WTC11 (cell line): ENCODE data around the gene FHOD3.

ENCODE experiments used
- ATF1 ChIP-seq: sonication (generic); formaldehyde crosslinking; IDR thresholded peaks from 2 replicates; pipeline ENCODE4 v1.8.1; 2023; ENCODE audit warnings: mild to moderate bottlenecking, moderate library complexity, missing genetic modification reagents
- ATF2 ChIP-seq: sonication (generic); formaldehyde crosslinking; IDR thresholded peaks from 2 replicates; pipeline ENCODE4 v1.8.1; 2022; ENCODE audit warnings: low read depth, missing genetic modification reagents, borderline replicate concordance
- FOXP4 ChIP-seq: sonication (generic); formaldehyde crosslinking; IDR thresholded peaks from 2 replicates; pipeline ENCODE4 v1.8.0; 2022; ENCODE audit warnings: mild to moderate bottlenecking, missing genetic modification reagents
- PRRX2 ChIP-seq: fragments of 250-450 bp; sonication (Bioruptor Pico); IDR thresholded peaks from 2 replicates; pipeline ENCODE4 v1.8.0; 2021; ENCODE audit warnings: mild to moderate bottlenecking
- SP1 ChIP-seq: sonication (generic); formaldehyde crosslinking; conservative IDR thresholded peaks from 2 replicates; pipeline ENCODE4 v1.8.1; 2022; ENCODE audit warnings: missing genetic modification reagents
- TCF7 ChIP-seq: sonication (generic); formaldehyde crosslinking; IDR thresholded peaks from 2 replicates; pipeline ENCODE4 v1.8.0; 2022; ENCODE audit warnings: mild to moderate bottlenecking, low read depth, missing genetic modification reagents, moderate library complexity
- ZNF263 ChIP-seq: sonication (generic); formaldehyde crosslinking; IDR thresholded peaks from 2 replicates; pipeline ENCODE4 v1.8.1; 2022; ENCODE audit warnings: low read depth, mild to moderate bottlenecking, moderate library complexity, missing genetic modification reagents
- ZSCAN18 ChIP-seq: fragments of 250-450 bp; sonication (Bioruptor Pico); IDR thresholded peaks from 2 replicates; pipeline ENCODE4 v2.1.2; 2022; ENCODE audit warnings: mild to moderate bottlenecking, moderate library complexity
- TF ChIP-seq, protein P1 (sequence below): fragments of 200-600 bp; IDR thresholded peaks from 2 replicates; pipeline ENCODE4 v1.8.0; 2022; ENCODE audit warnings: antibody characterized with exemption
- TF ChIP-seq, protein P2 (sequence below): sonication (generic); formaldehyde crosslinking; IDR thresholded peaks from 2 replicates; pipeline ENCODE4 v1.8.0; 2023; ENCODE audit warnings: missing genetic modification reagents
- TF ChIP-seq, protein P3 (sequence below): sonication (generic); formaldehyde crosslinking; IDR thresholded peaks from 2 replicates; pipeline ENCODE4 v1.8.1; 2023; ENCODE audit warnings: mild to moderate bottlenecking, missing genetic modification reagents
- TF ChIP-seq, protein P4 (sequence below): sonication (generic); formaldehyde crosslinking; IDR thresholded peaks from 2 replicates; pipeline ENCODE4 v1.8.1; 2023; ENCODE audit warnings: mild to moderate bottlenecking, missing genetic modification reagents, moderate library complexity

DNA sequence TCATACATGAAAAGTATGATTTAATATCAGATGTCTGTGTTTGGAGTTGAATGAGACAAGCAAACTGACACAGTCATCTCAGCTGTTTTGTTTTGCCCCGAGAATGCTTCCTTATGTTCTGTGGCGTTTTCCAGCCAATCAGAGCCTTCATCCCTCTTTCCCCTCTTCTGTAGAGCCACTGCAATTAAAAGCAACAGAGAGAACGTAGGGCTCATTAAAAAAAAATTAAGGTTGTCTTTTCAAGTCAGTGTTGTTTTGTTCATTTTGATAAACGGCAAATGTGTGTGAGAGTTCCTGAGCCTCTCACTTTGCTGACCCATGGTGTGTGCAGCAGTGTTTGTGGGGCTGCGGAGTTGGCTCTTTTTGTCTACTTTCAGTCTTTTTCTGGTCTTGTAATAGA is 216.0 kb downstream of the FHOD3 start:
- TF ChIP-seq PRRX2 (CRISPR knock-in tag) (no peak), ZNF263 (CRISPR knock-in tag) (no peak), SP1 (CRISPR knock-in tag) (no peak), TCF7 (CRISPR knock-in tag) (no peak), ZSCAN18 (CRISPR knock-in tag) (no peak), FOXP4 (no peak), ATF2 (CRISPR knock-in tag) (no peak), ATF1 (no peak)
- TF ChIP-seq, protein P1, sequence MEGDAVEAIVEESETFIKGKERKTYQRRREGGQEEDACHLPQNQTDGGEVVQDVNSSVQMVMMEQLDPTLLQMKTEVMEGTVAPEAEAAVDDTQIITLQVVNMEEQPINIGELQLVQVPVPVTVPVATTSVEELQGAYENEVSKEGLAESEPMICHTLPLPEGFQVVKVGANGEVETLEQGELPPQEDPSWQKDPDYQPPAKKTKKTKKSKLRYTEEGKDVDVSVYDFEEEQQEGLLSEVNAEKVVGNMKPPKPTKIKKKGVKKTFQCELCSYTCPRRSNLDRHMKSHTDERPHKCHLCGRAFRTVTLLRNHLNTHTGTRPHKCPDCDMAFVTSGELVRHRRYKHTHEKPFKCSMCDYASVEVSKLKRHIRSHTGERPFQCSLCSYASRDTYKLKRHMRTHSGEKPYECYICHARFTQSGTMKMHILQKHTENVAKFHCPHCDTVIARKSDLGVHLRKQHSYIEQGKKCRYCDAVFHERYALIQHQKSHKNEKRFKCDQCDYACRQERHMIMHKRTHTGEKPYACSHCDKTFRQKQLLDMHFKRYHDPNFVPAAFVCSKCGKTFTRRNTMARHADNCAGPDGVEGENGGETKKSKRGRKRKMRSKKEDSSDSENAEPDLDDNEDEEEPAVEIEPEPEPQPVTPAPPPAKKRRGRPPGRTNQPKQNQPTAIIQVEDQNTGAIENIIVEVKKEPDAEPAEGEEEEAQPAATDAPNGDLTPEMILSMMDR, result no peak
- TF ChIP-seq, protein P2, sequence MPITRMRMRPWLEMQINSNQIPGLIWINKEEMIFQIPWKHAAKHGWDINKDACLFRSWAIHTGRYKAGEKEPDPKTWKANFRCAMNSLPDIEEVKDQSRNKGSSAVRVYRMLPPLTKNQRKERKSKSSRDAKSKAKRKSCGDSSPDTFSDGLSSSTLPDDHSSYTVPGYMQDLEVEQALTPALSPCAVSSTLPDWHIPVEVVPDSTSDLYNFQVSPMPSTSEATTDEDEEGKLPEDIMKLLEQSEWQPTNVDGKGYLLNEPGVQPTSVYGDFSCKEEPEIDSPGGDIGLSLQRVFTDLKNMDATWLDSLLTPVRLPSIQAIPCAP (CRISPR knock-in tag), result no peak
- TF ChIP-seq, protein P3, sequence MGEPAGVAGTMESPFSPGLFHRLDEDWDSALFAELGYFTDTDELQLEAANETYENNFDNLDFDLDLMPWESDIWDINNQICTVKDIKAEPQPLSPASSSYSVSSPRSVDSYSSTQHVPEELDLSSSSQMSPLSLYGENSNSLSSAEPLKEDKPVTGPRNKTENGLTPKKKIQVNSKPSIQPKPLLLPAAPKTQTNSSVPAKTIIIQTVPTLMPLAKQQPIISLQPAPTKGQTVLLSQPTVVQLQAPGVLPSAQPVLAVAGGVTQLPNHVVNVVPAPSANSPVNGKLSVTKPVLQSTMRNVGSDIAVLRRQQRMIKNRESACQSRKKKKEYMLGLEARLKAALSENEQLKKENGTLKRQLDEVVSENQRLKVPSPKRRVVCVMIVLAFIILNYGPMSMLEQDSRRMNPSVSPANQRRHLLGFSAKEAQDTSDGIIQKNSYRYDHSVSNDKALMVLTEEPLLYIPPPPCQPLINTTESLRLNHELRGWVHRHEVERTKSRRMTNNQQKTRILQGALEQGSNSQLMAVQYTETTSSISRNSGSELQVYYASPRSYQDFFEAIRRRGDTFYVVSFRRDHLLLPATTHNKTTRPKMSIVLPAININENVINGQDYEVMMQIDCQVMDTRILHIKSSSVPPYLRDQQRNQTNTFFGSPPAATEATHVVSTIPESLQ (CRISPR knock-in tag), result no peak
- TF ChIP-seq, protein P4, sequence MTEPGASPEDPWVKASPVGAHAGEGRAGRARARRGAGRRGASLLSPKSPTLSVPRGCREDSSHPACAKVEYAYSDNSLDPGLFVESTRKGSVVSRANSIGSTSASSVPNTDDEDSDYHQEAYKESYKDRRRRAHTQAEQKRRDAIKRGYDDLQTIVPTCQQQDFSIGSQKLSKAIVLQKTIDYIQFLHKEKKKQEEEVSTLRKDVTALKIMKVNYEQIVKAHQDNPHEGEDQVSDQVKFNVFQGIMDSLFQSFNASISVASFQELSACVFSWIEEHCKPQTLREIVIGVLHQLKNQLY (CRISPR knock-in tag), result no peak
